Spleen (tissue), 11 donors: Measurements from ENCODE around the gene FSTL3. TPM values are rescaled to one million over a fixed set of nuclear protein-coding genes. Genes with fewer than 3 reads are reported as not detected.

ENCODE experiments used
- DNase-seq: peaks from one replicate; pipeline ENCODE4 v3.0.0-alpha.2; 2020
- H3K27ac ChIP-seq, 8 donors: fragments of 200-600 bp; sonication (generic) in 7 of 8; 1 replicate in 4 of 8; 2 replicates in 4 of 8; pipeline versions ENCODE4 v1.5.0 to v1.8.0; 2016 to 2021; ENCODE audit warnings: inconsistent platforms in 4 of 8, mild to moderate bottlenecking in 4 of 8, moderate library complexity in 1 of 8
- H3K27me3 ChIP-seq, 7 donors: fragments of 200-600 bp; sonication (generic) in 6 of 7; replicated peaks in 1 of 7; 1 replicate in 4 of 7; 2 replicates in 3 of 7; pipeline versions ENCODE4 v1.5.0 to v1.8.0; 2016 to 2021; ENCODE audit warnings: inconsistent platforms in 3 of 7, mild to moderate bottlenecking in 1 of 7
- H3K36me3 ChIP-seq, 6 donors: fragments of 200-600 bp; sonication (generic) in 5 of 6; 1 replicate in 4 of 6; 2 replicates in 2 of 6; pipeline versions ENCODE4 v1.5.0 to v1.8.0; 2016 to 2021; ENCODE audit warnings: inconsistent platforms in 2 of 6
- H3K4me1 ChIP-seq, 6 donors: fragments of 200-600 bp; sonication (generic) in 5 of 6; 1 replicate in 3 of 6; 2 replicates in 3 of 6; pipeline versions ENCODE4 v1.5.0 to v1.8.0; 2016 to 2021; ENCODE audit warnings: inconsistent platforms in 3 of 6
- H3K4me3 ChIP-seq, 8 donors: fragments of 200-600 bp; sonication (generic) in 7 of 8; 1 replicate in 4 of 8; 2 replicates in 4 of 8; pipeline versions ENCODE4 v1.5.0 to v1.8.0; 2016 to 2021; ENCODE audit warnings: inconsistent platforms in 4 of 8, mild to moderate bottlenecking in 4 of 8, moderate library complexity in 2 of 8
- H3K9me3 ChIP-seq, 8 donors: fragments of 200-600 bp; sonication (generic) in 7 of 8; 1 replicate in 4 of 8; 2 replicates in 4 of 8; pipeline versions ENCODE4 v1.5.0 to v1.8.0; 2016 to 2021; ENCODE audit warnings: inconsistent platforms in 4 of 8
- CTCF ChIP-seq, 11 experiments: fragments of 200-600 bp in 7 of 11; fragments of 450-650 bp in 4 of 11; sonication (generic) in 4 of 11; IDR thresholded peaks in 8 of 11; conservative IDR thresholded peaks in 3 of 11; 1 replicate in 7 of 11; 2 replicates in 4 of 11; pipeline versions ENCODE4 v1.4.0 to v1.8.0; 2016 to 2021; ENCODE audit warnings: antibody characterized with exemption in 11 of 11, inconsistent platforms in 4 of 11, mild to moderate bottlenecking in 1 of 11
- POLR2A ChIP-seq, 3 donors: fragments of 450-650 bp; IDR thresholded peaks; one replicate each; pipeline ENCODE4 v1.5.1; 2017; ENCODE audit warnings: antibody characterized with exemption in 3 of 3, mild to moderate bottlenecking in 1 of 3
- POLR2AphosphoS5 ChIP-seq, 3 donors: sonication (generic); formaldehyde crosslinking; IDR thresholded peaks; one replicate each; pipeline ENCODE4 v1.5.1; 2017; ENCODE audit warnings: antibody characterized with exemption in 3 of 3
- WGBS, 5 donors: extraction: QIAGEN DNeasy Blood & Tissue Kit in 3 of 5; methylation state at CpG; one replicate each; pipeline versions ENCODE4 v1.1.5 to v1.1.7; 2013 to 2018; 5-methylcytosine and 5-hydroxymethylcytosine counted together
- intact Hi-C: fragments of 100-400 bp; cut with DNase I; formaldehyde crosslinking; loops from one replicate; pipeline ENCODE4 v1.15.0; 2023; ENCODE audit warnings: low total_unique reads
- polyA plus RNA-seq, 3 donors: library from polyadenylated mRNA; stranded (reverse); fragments of 200-250 nt; gene quantifications; one replicate each; pipeline ENCODE4 v1.2.1, GENCODE V29; 2013
- total RNA-seq, 7 donors: library from RNA; depleted of rRNA in 3 of 7; stranded (reverse); fragments of >200 nt in 3 of 7; fragmentation: NEBNext Ultra II Directional in 4 of 7; extraction: Animal tissue kit (Norgen Biotek cat#: 25700) in 4 of 7; gene quantifications; one replicate each; pipeline versions ENCODE4 v1.1.0 to v1.2.1, GENCODE V29; 2016 to 2021
- donor health status: healthy with polysubstance abuse.
- donor health status: DM: no; HTN: no; CAD: no; lungs with moderate emphysema.
- donor health status: DM: no; HTN: no; CAD: no.
- donor health status: Bipolar disorder and iron deficiency.
- donor health status: healthy.
- donor health status: DM: no; HTN: no; CAD: no.
- donor health status: DM: yes; HTN: yes; CAD: no.

Gene FSTL3
- total and polyA plus RNA-seq, 10 donors: 5.6 to 43.4 (median 15.3) TPM

- WGBS, 5 donors: 29 to 32% (median 30%) methylated on average over 31 to 32 of the region's 32 CpGs
- peaks cover 0 to 26% (median 8%) of the 10 kb centered on the region in 6 donors for H3K36me3 ChIP-seq
- H3K9me3 ChIP-seq: no peaks in the 10 kb centered on the region
- H3K4me3 ChIP-seq: peak overlapping the region; percentile 82 to 99 (median 96)
- intact Hi-C loops: no loop called here
- peaks cover 23 to 63% (median 41%) of the 10 kb centered on the region in 6 donors for H3K4me1 ChIP-seq
- peak overlapping the region in 7 of 8 donors; percentile 55 to 85 (median 81) for H3K27ac ChIP-seq
- TF ChIP-seq POLR2AphosphoS5 (IDR thresholded peaks at IDR 0.05): no peak
- no peak for TF ChIP-seq CTCF (IDR thresholded peaks at IDR 0.05 in 8 of 11, conservative IDR thresholded peaks at IDR 0.05 in 3 of 11)
- TF ChIP-seq POLR2A (IDR thresholded peaks at IDR 0.05): no peak
- no peak for DNase-seq
- peaks cover 0 to 6% (median 0%) of the 10 kb centered on the region in 7 donors for H3K27me3 ChIP-seq
Observed at GRCh38 chr19:633786-634639, 42.2 kb upstream of the FSTL3 start.

- Histone ChIP-seq H3K9me3 (no peaks in the 10 kb centered on the region), H3K4me1 (peaks cover 27 to 62% (median 49%) of the 10 kb centered on the region in 6 donors), H3K4me3 (no peak overlapping the region), H3K27ac (no peak overlapping the region), H3K27me3 (peaks cover 0 to 12% (median 0%) of the 10 kb centered on the region in 7 donors), H3K36me3 (peaks cover 0 to 15% (median 0%) of the 10 kb centered on the region in 6 donors)
- WGBS, 5 donors: 84 to 92% (median 90%) methylated on average over 11 to 16 of the region's 16 CpGs
- intact Hi-C loops: no loop called here
- DNase-seq: no peak
- TF ChIP-seq CTCF (IDR thresholded peaks at IDR 0.05 in 8 of 11, conservative IDR thresholded peaks at IDR 0.05 in 3 of 11) (no peak), POLR2A (IDR thresholded peaks at IDR 0.05) (no peak), POLR2AphosphoS5 (IDR thresholded peaks at IDR 0.05) (no peak)
Observed at GRCh38 chr19:634975-635652, 41.1 kb upstream of the FSTL3 start.

GRCh38 chr19:638906-639252 lies 37.3 kb upstream of the FSTL3 start:
- H3K27ac ChIP-seq: no peak overlapping the region
- H3K4me1 ChIP-seq: peaks cover 14 to 40% (median 26%) of the 10 kb centered on the region in 6 donors
- intact Hi-C loops: no loop called here
- no peaks in the 10 kb centered on the region for H3K9me3 ChIP-seq
- H3K4me3 ChIP-seq: peak overlapping the region in 5 of 8 donors; percentile 41 to 72 (median 52)
- peaks cover 0 to 14% (median 0%) of the 10 kb centered on the region in 7 donors for H3K27me3 ChIP-seq
- TF ChIP-seq POLR2A (IDR thresholded peaks at IDR 0.05) (no peak), CTCF (IDR thresholded peaks at IDR 0.05 in 8 of 11, conservative IDR thresholded peaks at IDR 0.05 in 3 of 11) (no peak), POLR2AphosphoS5 (IDR thresholded peaks at IDR 0.05) (no peak)
- 60 to 77% (median 69%) methylated on average over 5 to 17 of the region's 17 CpGs for WGBS, 5 donors
- H3K36me3 ChIP-seq: peaks cover 0 to 9% (median 0%) of the 10 kb centered on the region in 6 donors
- no peak for DNase-seq
